Lower leg skin (tissue), 3 donors: ENCODE measurements around the gene LIFR.

ENCODE experiments used
- CTCF ChIP-seq, 3 donors: fragments of 450-650 bp; IDR thresholded peaks; one replicate each; pipeline ENCODE4 v1.5.1; 2016; ENCODE audit warnings: antibody characterized with exemption in 3 of 3, mild to moderate bottlenecking in 3 of 3, moderate library complexity in 2 of 3
- POLR2A ChIP-seq, 2 donors: fragments of 450-650 bp; IDR thresholded peaks; one replicate each; pipeline ENCODE4 v1.6.1; 2016 to 2017; ENCODE audit warnings: antibody characterized with exemption in 2 of 2, mild to moderate bottlenecking in 1 of 2, moderate library complexity in 1 of 2

- TF ChIP-seq POLR2A (IDR thresholded peaks at IDR 0.05) (no peak), CTCF (IDR thresholded peaks at IDR 0.05) (no peak)
Observed at GRCh38 chr5:38603691-38604090, 47.2 kb upstream of the LIFR start.
